ENCODE data around the gene SIGLEC6.

Gene SIGLEC6

GRCh38 chr19:51531349-51532315 lies at the start of gene SIGLEC6:
Gene SIGLEC6, minus strand, starts transcription at chr19:51531670. Its CDS starts 22 bp downstream, at chr19:51531648.
- no peak for DNase-seq

GRCh38 chr19:51576850-51577249 lies 45.4 kb upstream of the SIGLEC6 start:
- no peak for DNase-seq

GRCh38 chr19:51573331-51573730 lies 41.9 kb upstream of the SIGLEC6 start:
- DNase-seq = no peak

GRCh38 chr19:51572908-51573307 lies 41.4 kb upstream of the SIGLEC6 start:
- DNase-seq = no peak

- DNase-seq = no peak
Observed at GRCh38 chr19:51572410-51572809, 40.9 kb upstream of the SIGLEC6 start.

- DNase-seq = no peak
Observed at GRCh38 chr19:51571599-51571998, 40.1 kb upstream of the SIGLEC6 start.

GRCh38 chr19:51570962-51571575 lies 39.6 kb upstream of the SIGLEC6 start, which contains the start of gene ZNF175:
Gene ZNF175, plus strand, starts transcription at chr19:51571283. Its CDS starts 2,047 bp downstream, at chr19:51573330.
- DNase-seq = peak; percentile 88 to 92

- DNase-seq = no peak
Observed at GRCh38 chr19:51568456-51568855, 37.0 kb upstream of the SIGLEC6 start.

GRCh38 chr19:51567583-51567982 lies 36.1 kb upstream of the SIGLEC6 start:
- no peak for DNase-seq

GRCh38 chr19:51566489-51567100 lies 35.1 kb upstream of the SIGLEC6 start:
- DNase-seq = no peak

- no peak for DNase-seq
Observed at GRCh38 chr19:51565583-51565982, 34.1 kb upstream of the SIGLEC6 start.

- DNase-seq = no peak
Observed at GRCh38 chr19:51564791-51565190, 33.3 kb upstream of the SIGLEC6 start.

- no peak for DNase-seq
Observed at GRCh38 chr19:51560339-51560738, 28.9 kb upstream of the SIGLEC6 start.

- no peak for DNase-seq
Observed at GRCh38 chr19:51559240-51559639, 27.8 kb upstream of the SIGLEC6 start.

GRCh38 chr19:51552996-51553725 lies 21.7 kb upstream of the SIGLEC6 start:
- DNase-seq = peak in 1 of 2 experiments; percentile 5

GRCh38 chr19:51552608-51552995 lies 21.1 kb upstream of the SIGLEC6 start:
- no peak for DNase-seq

GRCh38 chr19:51551673-51552432 lies 20.4 kb upstream of the SIGLEC6 start:
- DNase-seq = no peak

GRCh38 chr19:51550848-51551672 lies 19.6 kb upstream of the SIGLEC6 start:
- no peak for DNase-seq

GRCh38 chr19:51549533-51550324 lies 18.3 kb upstream of the SIGLEC6 start:
- DNase-seq = no peak

- no peak for DNase-seq
Observed at GRCh38 chr19:51548891-51549305, 17.4 kb upstream of the SIGLEC6 start.
